Astrocyte (in vitro differentiated cells and primary cell): Measurements from ENCODE around the gene S100A3.

Experiments
- EZH2 ChIP-seq: IDR thresholded peaks from 2 replicates; pipeline ENCODE4 v1.6.1; 2012; ENCODE audit warnings: mild to moderate bottlenecking, low read length, inconsistent platforms; ENCODE audit not compliant: insufficient read depth
- TF ChIP-seq, protein P1 (sequence below): IDR thresholded peaks from 2 replicates; pipeline ENCODE4 v1.5.1; 2011; ENCODE audit warnings: low read depth, mild to moderate bottlenecking, inconsistent platforms, low read length, moderate library complexity; ENCODE audit not compliant: insufficient read depth

DNA sequence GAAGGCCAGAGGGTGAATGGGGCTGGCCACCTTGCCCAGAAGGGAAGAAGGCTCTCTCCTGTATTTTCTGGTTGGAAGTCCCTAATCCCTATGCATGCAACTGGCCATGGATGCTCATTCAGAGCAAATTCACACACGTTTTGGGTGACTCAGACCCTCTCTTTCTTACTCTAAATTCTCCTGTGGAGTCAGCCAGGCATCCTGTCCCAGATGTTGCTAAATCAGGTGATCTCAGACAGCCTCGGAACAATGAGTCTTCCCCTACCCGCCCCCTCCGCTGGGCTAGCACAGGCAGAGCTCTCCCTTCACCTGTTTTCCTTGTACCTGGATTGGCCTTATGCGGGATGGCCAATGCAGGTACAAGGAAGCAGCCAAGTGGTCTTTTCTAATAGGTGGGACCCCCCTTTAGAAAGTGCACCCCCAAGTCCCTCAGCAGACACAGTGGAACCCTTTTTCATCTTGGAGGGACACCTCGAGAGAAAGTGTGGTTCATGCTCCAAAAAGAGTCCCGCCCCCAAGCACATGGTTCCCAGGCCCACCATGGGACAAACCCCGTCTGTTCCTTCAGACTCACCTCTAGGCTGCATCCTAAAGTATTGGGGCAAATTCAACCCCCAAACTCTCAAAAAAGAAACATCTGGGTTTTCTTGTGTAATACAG, 21.9 kb downstream of the S100A3 start:
- TF ChIP-seq, protein P1, sequence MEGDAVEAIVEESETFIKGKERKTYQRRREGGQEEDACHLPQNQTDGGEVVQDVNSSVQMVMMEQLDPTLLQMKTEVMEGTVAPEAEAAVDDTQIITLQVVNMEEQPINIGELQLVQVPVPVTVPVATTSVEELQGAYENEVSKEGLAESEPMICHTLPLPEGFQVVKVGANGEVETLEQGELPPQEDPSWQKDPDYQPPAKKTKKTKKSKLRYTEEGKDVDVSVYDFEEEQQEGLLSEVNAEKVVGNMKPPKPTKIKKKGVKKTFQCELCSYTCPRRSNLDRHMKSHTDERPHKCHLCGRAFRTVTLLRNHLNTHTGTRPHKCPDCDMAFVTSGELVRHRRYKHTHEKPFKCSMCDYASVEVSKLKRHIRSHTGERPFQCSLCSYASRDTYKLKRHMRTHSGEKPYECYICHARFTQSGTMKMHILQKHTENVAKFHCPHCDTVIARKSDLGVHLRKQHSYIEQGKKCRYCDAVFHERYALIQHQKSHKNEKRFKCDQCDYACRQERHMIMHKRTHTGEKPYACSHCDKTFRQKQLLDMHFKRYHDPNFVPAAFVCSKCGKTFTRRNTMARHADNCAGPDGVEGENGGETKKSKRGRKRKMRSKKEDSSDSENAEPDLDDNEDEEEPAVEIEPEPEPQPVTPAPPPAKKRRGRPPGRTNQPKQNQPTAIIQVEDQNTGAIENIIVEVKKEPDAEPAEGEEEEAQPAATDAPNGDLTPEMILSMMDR: no peak
- no peak for TF ChIP-seq EZH2
